Measurements from ENCODE around the gene CDH20. TPM values are rescaled to one million over a fixed set of nuclear protein-coding genes. Genes with fewer than 3 reads are reported as not detected.

CDH20 gene
- total RNA-seq, 4 donors from 2014 or later, result 1.2 to 4.1 (median 1.6) TPM

DNA sequence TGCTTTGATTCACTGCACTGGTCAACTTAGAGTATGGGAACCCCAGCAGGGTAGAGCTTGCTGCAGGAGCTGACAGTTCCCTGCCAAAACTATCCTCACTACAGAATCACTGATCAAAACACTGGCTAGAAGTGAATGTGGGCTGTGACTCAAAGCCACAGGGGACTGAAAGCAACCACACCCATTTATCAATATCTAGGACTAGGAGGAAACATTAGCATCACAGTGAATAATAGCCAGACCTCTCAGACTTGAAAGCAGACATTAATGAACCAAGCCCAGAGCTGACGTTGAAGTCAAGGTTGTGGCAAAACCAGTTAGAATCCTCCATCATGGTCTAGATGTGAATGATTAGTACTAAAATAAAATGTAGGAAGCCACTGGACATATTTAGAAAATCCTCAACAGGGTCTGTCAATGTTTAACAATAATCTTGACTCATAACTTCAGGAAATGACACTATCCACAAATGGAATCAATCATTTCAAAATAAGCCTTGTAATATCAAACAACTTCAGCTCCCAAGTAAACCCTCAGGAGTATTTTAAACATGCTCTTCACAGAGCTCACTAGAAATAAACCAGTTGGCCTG lies 131.4 kb downstream of the CDH20 start:
- TF ChIP-seq POLR2AphosphoS5 (IDR thresholded peaks at IDR 0.05), result no peak
- TF ChIP-seq POLR2A (IDR thresholded peaks at IDR 0.05), result no peak
- TF ChIP-seq EP300 (IDR thresholded peaks at IDR 0.05), result no peak
- TF ChIP-seq CTCF (IDR thresholded peaks at IDR 0.05), result no peak
- Histone ChIP-seq H3K4me1 (no peaks in the 10 kb centered on the region), H3K36me3 (no peaks in the 10 kb centered on the region), H3K9me3 (no peaks in the 10 kb centered on the region), H3K27ac (no peak overlapping the region), H3K4me3 (no peak overlapping the region), H3K27me3 (no peaks in the 10 kb centered on the region)
- WGBS, result 60% methylated on average over 1 of the region's 1 CpG
- no peak for DNase-seq (ENCODE audit: low spot score in 2 of 2)

DNA sequence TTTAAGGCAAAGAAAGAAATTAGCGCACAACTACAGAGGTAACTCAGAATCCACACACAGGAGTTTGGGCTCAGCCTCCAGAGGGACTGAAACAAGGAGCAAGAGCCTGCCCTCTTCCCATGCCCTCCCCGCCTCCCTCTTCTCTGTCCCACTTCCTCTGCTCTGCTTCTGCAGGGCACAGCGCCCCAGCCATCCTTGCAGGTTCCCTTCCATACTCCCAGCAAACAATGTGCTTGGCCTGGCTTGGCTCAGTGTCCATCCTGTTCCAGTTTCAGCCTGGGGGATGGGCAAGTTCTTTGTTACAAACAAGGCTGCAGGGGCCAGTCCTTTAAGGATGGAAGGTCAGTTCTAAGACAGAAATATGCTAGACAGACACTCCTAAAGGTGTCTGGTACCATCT lies 133.5 kb downstream of the CDH20 start:
- Histone ChIP-seq H3K9me3 (no peaks in the 10 kb centered on the region), H3K27me3 (no peaks in the 10 kb centered on the region), H3K27ac (no peak overlapping the region), H3K4me1 (no peaks in the 10 kb centered on the region), H3K4me3 (no peak overlapping the region), H3K36me3 (no peaks in the 10 kb centered on the region)
- WGBS, result 87% methylated on average over 3 of the region's 3 CpGs
- TF ChIP-seq EP300 (IDR thresholded peaks at IDR 0.05) (no peak), POLR2AphosphoS5 (IDR thresholded peaks at IDR 0.05) (no peak), CTCF (IDR thresholded peaks at IDR 0.05) (no peak), POLR2A (IDR thresholded peaks at IDR 0.05) (no peak)
- DNase-seq (ENCODE audit: low spot score in 2 of 2), result no peak

GRCh38 chr18:61470031-61470674 lies 136.9 kb downstream of the CDH20 start:
- Histone ChIP-seq H3K4me1 (no peaks in the 10 kb centered on the region), H3K36me3 (no peaks in the 10 kb centered on the region), H3K4me3 (no peak overlapping the region), H3K27me3 (no peaks in the 10 kb centered on the region), H3K9me3 (no peaks in the 10 kb centered on the region), H3K27ac (no peak overlapping the region)
- 90% methylated on average over 16 of the region's 16 CpGs for WGBS
- DNase-seq (ENCODE audit: low spot score in 2 of 2), result no peak
- TF ChIP-seq POLR2AphosphoS5 (IDR thresholded peaks at IDR 0.05) (no peak), EP300 (IDR thresholded peaks at IDR 0.05) (no peak), POLR2A (IDR thresholded peaks at IDR 0.05) (no peak), CTCF (IDR thresholded peaks at IDR 0.05) (no peak)

DNA sequence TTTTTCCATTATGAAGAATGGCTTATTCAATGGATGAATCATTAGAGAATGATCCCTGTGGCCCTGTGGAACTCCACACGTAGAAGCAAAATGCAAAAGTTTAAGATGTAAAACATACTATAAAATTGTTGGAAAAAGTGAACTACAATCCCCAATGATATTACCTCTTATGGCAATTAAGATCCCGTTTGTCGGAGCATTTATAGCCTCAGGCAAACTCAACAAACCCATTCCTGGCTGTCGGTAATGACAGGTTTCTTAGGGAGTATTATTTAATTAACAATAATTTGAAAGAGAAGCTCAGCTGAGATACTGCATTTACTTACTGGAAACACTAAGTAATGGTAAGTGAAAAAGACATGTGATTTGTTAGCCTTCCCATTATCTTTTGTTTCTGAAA lies 138.3 kb downstream of the CDH20 start:
- Histone ChIP-seq H3K4me1 (no peaks in the 10 kb centered on the region), H3K27me3 (no peaks in the 10 kb centered on the region), H3K9me3 (no peaks in the 10 kb centered on the region), H3K27ac (no peak overlapping the region), H3K36me3 (no peaks in the 10 kb centered on the region), H3K4me3 (no peak overlapping the region)
- 49% methylated on average over 4 of the region's 4 CpGs for WGBS
- TF ChIP-seq CTCF (IDR thresholded peaks at IDR 0.05), result no peak
- TF ChIP-seq POLR2AphosphoS5 (IDR thresholded peaks at IDR 0.05), result no peak
- no peak for TF ChIP-seq EP300 (IDR thresholded peaks at IDR 0.05)
- TF ChIP-seq POLR2A (IDR thresholded peaks at IDR 0.05), result no peak
- no peak for DNase-seq (ENCODE audit: low spot score in 2 of 2)

- Histone ChIP-seq H3K27ac (no peak overlapping the region), H3K36me3 (no peaks in the 10 kb centered on the region), H3K4me1 (no peaks in the 10 kb centered on the region), H3K9me3 (no peaks in the 10 kb centered on the region), H3K4me3 (no peak overlapping the region), H3K27me3 (no peaks in the 10 kb centered on the region)
- no peak for DNase-seq (ENCODE audit: low spot score in 2 of 2)
- TF ChIP-seq CTCF (IDR thresholded peaks at IDR 0.05) (no peak), EP300 (IDR thresholded peaks at IDR 0.05) (no peak), POLR2AphosphoS5 (IDR thresholded peaks at IDR 0.05) (no peak), POLR2A (IDR thresholded peaks at IDR 0.05) (no peak)
- 56% methylated on average over 5 of the region's 5 CpGs for WGBS
Observed at GRCh38 chr18:61471942-61472341, 138.7 kb downstream of the CDH20 start.

Measured in suprapubic skin (tissue), 4 donors.